ENCODE data around the gene SLC44A1. TPM values are rescaled to one million over a fixed set of nuclear protein-coding genes. Genes with fewer than 3 reads are reported as not detected.
A peak's percentile ranks its signal among the peaks of the same experiment; 100 is the strongest.

Gene SLC44A1
- total and polyA plus RNA-seq, 2 of the 13 experiments (the other 11 are each of a cell fraction or from before 2014, with no cell fraction given), result 21.4 to 40.8 TPM

GRCh38 chr9:105418588-105419500 lies 174.4 kb downstream of the SLC44A1 start (continued):
- no peak for TF ChIP-seq NFIB (CRISPR knock-in tag; IDR thresholded peaks at IDR 0.05; ENCODE audit: borderline replicate concordance)
- TF ChIP-seq SNAI1 (CRISPR knock-in tag; IDR thresholded peaks at IDR 0.05; ENCODE audit: borderline replicate concordance), result no peak
- TF ChIP-seq, protein P1, sequence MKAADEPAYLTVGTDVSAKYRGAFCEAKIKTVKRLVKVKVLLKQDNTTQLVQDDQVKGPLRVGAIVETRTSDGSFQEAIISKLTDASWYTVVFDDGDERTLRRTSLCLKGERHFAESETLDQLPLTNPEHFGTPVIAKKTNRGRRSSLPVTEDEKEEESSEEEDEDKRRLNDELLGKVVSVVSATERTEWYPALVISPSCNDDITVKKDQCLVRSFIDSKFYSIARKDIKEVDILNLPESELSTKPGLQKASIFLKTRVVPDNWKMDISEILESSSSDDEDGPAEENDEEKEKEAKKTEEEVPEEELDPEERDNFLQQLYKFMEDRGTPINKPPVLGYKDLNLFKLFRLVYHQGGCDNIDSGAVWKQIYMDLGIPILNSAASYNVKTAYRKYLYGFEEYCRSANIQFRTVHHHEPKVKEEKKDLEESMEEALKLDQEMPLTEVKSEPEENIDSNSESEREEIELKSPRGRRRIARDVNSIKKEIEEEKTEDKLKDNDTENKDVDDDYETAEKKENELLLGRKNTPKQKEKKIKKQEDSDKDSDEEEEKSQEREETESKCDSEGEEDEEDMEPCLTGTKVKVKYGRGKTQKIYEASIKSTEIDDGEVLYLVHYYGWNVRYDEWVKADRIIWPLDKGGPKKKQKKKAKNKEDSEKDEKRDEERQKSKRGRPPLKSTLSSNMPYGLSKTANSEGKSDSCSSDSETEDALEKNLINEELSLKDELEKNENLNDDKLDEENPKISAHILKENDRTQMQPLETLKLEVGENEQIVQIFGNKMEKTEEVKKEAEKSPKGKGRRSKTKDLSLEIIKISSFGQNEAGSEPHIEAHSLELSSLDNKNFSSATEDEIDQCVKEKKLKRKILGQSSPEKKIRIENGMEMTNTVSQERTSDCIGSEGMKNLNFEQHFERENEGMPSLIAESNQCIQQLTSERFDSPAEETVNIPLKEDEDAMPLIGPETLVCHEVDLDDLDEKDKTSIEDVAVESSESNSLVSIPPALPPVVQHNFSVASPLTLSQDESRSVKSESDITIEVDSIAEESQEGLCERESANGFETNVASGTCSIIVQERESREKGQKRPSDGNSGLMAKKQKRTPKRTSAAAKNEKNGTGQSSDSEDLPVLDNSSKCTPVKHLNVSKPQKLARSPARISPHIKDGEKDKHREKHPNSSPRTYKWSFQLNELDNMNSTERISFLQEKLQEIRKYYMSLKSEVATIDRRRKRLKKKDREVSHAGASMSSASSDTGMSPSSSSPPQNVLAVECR (CRISPR knock-in tag; IDR thresholded peaks at IDR 0.05; ENCODE audit: borderline replicate concordance), result peak; percentile 65; the same call in 1 of the 2 replicates
- TF ChIP-seq IRF2 (CRISPR knock-in tag; IDR thresholded peaks at IDR 0.05), result peak; percentile 74; the same call in 1 of the 2 replicates
- no peak for TF ChIP-seq CEBPB (IDR thresholded peaks at IDR 0.05; ENCODE audit: borderline replicate concordance, low read depth, low read length)
- TF ChIP-seq ZNF569 (CRISPR knock-in tag; IDR thresholded peaks at IDR 0.05; ENCODE audit: borderline replicate concordance), result no peak
- no peak; the same call in 1 of the 2 replicates for TF ChIP-seq MIER3 (CRISPR knock-in tag; IDR thresholded peaks at IDR 0.05; ENCODE audit: borderline replicate concordance)
- no peak for TF ChIP-seq TCF7L2 (IDR thresholded peaks at IDR 0.05; ENCODE audit: low read depth, low read length)
- TF ChIP-seq ZNF589 (CRISPR knock-in tag; conservative IDR thresholded peaks at IDR 0.05), result no peak
- no peak for TF ChIP-seq FOSL1 (CRISPR knock-in tag; IDR thresholded peaks at IDR 0.05; ENCODE audit: borderline replicate concordance)
- TF ChIP-seq EHMT2 (IDR thresholded peaks at IDR 0.05; ENCODE audit: borderline replicate concordance, low read depth, low read length), result peak; percentile 25; the same call in 1 of the 2 replicates
- no peak for TF ChIP-seq PREB (CRISPR knock-in tag; IDR thresholded peaks at IDR 0.05)
- no peak for TF ChIP-seq MTF2 (CRISPR knock-in tag; IDR thresholded peaks at IDR 0.05; ENCODE audit: borderline replicate concordance)
- TF ChIP-seq ZNF34 (CRISPR knock-in tag; IDR thresholded peaks at IDR 0.05; ENCODE audit: borderline replicate concordance), result no peak
- TF ChIP-seq ZNF253 (CRISPR knock-in tag; IDR thresholded peaks at IDR 0.05; ENCODE audit: borderline replicate concordance), result no peak
- no peak for TF ChIP-seq ZNF552 (CRISPR knock-in tag; IDR thresholded peaks at IDR 0.05; ENCODE audit: borderline replicate concordance)
- TF ChIP-seq FOXA1 (IDR thresholded peaks at IDR 0.05), result peak; percentile 78
- TF ChIP-seq FOXA1 (CRISPR knock-in tag; IDR thresholded peaks at IDR 0.05), result peak; percentile 92
